ENCODE results near the gene GRK2. TPM values are rescaled to one million over a fixed set of nuclear protein-coding genes. Genes with fewer than 3 reads are reported as not detected.

GRK2 gene
- total and polyA plus RNA-seq, 2 of the 8 experiments (the other 6 are each of a cell fraction or from before 2014, with no cell fraction given): 47.3 to 49.7 TPM

DNA sequence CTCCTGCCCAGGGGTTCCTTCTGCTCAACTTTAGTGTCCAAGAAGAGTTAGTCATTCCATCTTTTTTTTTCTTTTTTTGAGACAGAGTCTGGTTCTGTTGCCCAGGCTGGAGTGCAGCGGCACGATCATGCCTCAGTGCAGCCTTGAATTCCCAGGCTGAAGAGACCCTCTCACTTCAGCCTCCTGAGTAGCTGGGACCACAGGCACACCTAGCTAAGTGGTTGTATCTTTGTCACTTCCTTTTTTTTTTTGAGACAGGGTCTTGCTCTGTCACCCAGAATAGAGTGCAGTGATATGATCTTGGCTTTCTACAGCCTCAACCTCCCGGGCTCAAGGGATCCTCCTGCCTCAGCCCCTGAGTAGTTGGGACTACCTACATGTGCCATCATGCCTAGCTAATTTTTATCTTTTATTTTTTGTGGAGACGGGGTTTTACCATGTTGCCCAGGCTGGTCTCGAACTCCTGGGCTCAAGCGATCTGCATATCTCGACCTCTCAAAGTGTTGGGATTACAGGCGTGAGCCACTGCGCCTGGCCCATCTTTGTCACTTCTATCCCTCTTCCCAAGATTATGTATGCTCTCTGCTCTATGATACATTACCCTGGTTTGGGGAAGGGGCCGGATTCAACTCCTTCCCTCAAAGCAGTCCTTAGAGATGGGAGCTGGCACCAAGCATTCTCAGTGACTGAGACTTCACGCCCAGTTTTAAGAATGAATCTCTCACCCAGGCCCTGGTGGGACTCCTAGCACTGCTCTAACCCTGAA is 47.0 kb downstream of the GRK2 start:
- Histone ChIP-seq H3K18ac (ENCODE audit: extremely low read depth, low read length) (no peak overlapping the region), H3K23me2 (ENCODE audit: low read depth, low read length) (peaks cover 3% of the 10 kb centered on the region; the same call in 1 of the 2 replicates), H3K9ac (replicated peaks in 1 of 4; ENCODE audit: extremely low read depth in 1 of 4, low read depth in 3 of 4, low read length in 3 of 4) (no peak overlapping the region), H4K5ac (ENCODE audit: insufficient read length, low read depth, low read length) (no peak overlapping the region), H3K4me2 (ENCODE audit: insufficient read depth in 1 of 2, low read depth in 2 of 2, low read length in 2 of 2) (no peak overlapping the region), H3K4me1 (replicated peaks in 1 of 4; ENCODE audit: control insufficient read depth in 3 of 4, insufficient read depth in 4 of 4, low read length in 3 of 4) (peaks cover 0 to 1% (median 0%) of the 10 kb centered on the region in 4 experiments; a peak in 3 of 7 replicates), H3K56ac (replicated peaks; ENCODE audit: insufficient read length, low read depth, low read length) (no peak overlapping the region), H4K91ac (replicated peaks; ENCODE audit: insufficient read length, low read length) (no peak overlapping the region), H3K27me3 (replicated peaks in 1 of 4; ENCODE audit: control insufficient read depth in 3 of 4, extremely low read depth in 1 of 4, insufficient read depth in 3 of 4, low read length in 3 of 4) (peaks cover 2 to 4% (median 4%) of the 10 kb centered on the region in 4 experiments; a peak in 6 of 7 replicates), H3K23ac (ENCODE audit: insufficient read length) (no peak overlapping the region), H4K8ac (ENCODE audit: extremely low read depth, insufficient read depth, low read length) (no peak overlapping the region), H3K14ac (ENCODE audit: insufficient read length) (no peak overlapping the region), H2AFZ (ENCODE audit: low read length) (no peak overlapping the region), H2AK5ac (ENCODE audit: low read depth, low read length) (no peak overlapping the region), H3K79me2 (ENCODE audit: control insufficient read depth in 1 of 2, insufficient read depth in 2 of 2, low read length in 2 of 2) (no peaks in the 10 kb centered on the region), H2BK15ac (ENCODE audit: low read length) (no peak overlapping the region), H2BK120ac (replicated peaks; ENCODE audit: low read depth, low read length) (no peak overlapping the region), H3K9me3 (ENCODE audit: insufficient read depth in 2 of 2, low read depth in 1 of 2, low read length in 1 of 2) (no peaks in the 10 kb centered on the region), H2BK12ac (ENCODE audit: low read depth, low read length) (no peak overlapping the region), H4K20me1 (replicated peaks in 1 of 2; ENCODE audit: control insufficient read depth in 1 of 2, insufficient read depth in 2 of 2, low read length in 2 of 2) (peaks cover 0 to 2% of the 10 kb centered on the region in 2 experiments), H3K27ac (ENCODE audit: low read depth, low read length) (no peak overlapping the region), H3K4ac (replicated peaks; ENCODE audit: insufficient read length, low read depth, low read length) (no peak overlapping the region), H2BK5ac (ENCODE audit: low read depth, low read length) (no peak overlapping the region), H3K4me3 (ENCODE audit: extremely low read depth in 1 of 4, insufficient read depth in 2 of 4, low read depth in 3 of 4, low read length in 4 of 4) (no peak overlapping the region), H2BK20ac (ENCODE audit: low read length) (no peak overlapping the region), H3K36me3 (ENCODE audit: control insufficient read depth in 2 of 4, insufficient read depth in 4 of 4, low read length in 3 of 4) (peaks cover 0 to 4% (median 0%) of the 10 kb centered on the region in 4 experiments; a peak in 2 of 8 replicates), H3K79me1 (ENCODE audit: low read depth, low read length) (no peaks in the 10 kb centered on the region)
- WGBS, 2 experiments (ENCODE audit: extremely low coverage in 1 of 2, insufficient coverage in 1 of 2, insufficient read length in 1 of 2, insufficient replicate concordance in 2 of 2, low coverage in 1 of 2, low lambda C conversion rate in 2 of 2, missing lambda C conversion rate in 1 of 2): 83% methylated on average over 11 of the region's 11 CpGs; no CpG with 5 or more reads in 1 of the 2 experiments
- FAIRE-seq (no peak), DNase-seq (ENCODE audit: low read depth in 1 of 2, low spot score in 2 of 2) (no peak)
- POLR2A ChIA-PET (ENCODE audit: partially characterized antibody): interaction anchor here (0.6 to 1.4 kb wide), 3 partner anchors 9 to 12 kb away, joined by 3 to 4 read pairs (median 3); partner anchors contain the start of gene SSH3
- CTCF ChIA-PET (ENCODE audit: partially characterized antibody): interaction anchor here (0.6 to 11.4 kb wide), 9 partner anchors 14 to 322 kb away, joined by 3 to 186 read pairs (median 4); partner anchors contain the start of gene GRK2
- TF ChIP-seq SUZ12 (IDR thresholded peaks at IDR 0.05; ENCODE audit: low read length) (no peak), CREB1 (IDR thresholded peaks at IDR 0.05) (no peak), PHF8 (conservative IDR thresholded peaks at IDR 0.05; ENCODE audit: low read depth, low read length) (no peak), CBX5 (IDR thresholded peaks at IDR 0.05; ENCODE audit: low read depth, low read length) (no peak), BRCA1 (IDR thresholded peaks at IDR 0.05; ENCODE audit: low read depth, low read length) (no peak), JUND (IDR thresholded peaks at IDR 0.05; ENCODE audit: low read length) (no peak)
- TF ChIP-seq, protein P1, sequence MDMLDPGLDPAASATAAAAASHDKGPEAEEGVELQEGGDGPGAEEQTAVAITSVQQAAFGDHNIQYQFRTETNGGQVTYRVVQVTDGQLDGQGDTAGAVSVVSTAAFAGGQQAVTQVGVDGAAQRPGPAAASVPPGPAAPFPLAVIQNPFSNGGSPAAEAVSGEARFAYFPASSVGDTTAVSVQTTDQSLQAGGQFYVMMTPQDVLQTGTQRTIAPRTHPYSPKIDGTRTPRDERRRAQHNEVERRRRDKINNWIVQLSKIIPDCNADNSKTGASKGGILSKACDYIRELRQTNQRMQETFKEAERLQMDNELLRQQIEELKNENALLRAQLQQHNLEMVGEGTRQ (IDR thresholded peaks at IDR 0.05; ENCODE audit: low read length): no peak
- TF ChIP-seq, protein P2, sequence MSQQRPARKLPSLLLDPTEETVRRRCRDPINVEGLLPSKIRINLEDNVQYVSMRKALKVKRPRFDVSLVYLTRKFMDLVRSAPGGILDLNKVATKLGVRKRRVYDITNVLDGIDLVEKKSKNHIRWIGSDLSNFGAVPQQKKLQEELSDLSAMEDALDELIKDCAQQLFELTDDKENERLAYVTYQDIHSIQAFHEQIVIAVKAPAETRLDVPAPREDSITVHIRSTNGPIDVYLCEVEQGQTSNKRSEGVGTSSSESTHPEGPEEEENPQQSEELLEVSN (IDR thresholded peaks at IDR 0.05): no peak

All from H1 (cell line).